Calu3 (cell line): ENCODE results near the gene ZAR1L. TPM values are rescaled to one million over a fixed set of nuclear protein-coding genes. Genes with fewer than 3 reads are reported as not detected.
A peak's percentile ranks its signal among the peaks of the same experiment; 100 is the strongest.

Experiments used
- BruUV-seq: library from RNA; stranded (reverse); fragments of 400-500 nt; replicated peaks from 2 replicates; lab custom pipeline; 2021; lab: Mats Ljungman, UMichigan
- CTCF ChIA-PET: fragments of 300-600 bp; sonication (Branson Sonifier 250); formaldehyde crosslinking; loops from one replicate; lab custom pipeline; 2022; ENCODE audit warnings: antibody characterized with exemption; lab: Charles Lee
- DNase-seq: peaks from one replicate; pipeline ENCODE4 v3.0.0; 2022
- H3K27ac Mint-ChIP-seq: one replicate; pipeline ENCODE4 v1.8.0; 2022; ENCODE audit warnings: mixed read lengths; ENCODE audit not compliant: unreplicated experiment
- H3K27me3 Mint-ChIP-seq: one replicate; pipeline ENCODE4 v1.8.0; 2022; ENCODE audit warnings: mixed read lengths; ENCODE audit not compliant: unreplicated experiment
- H3K36me3 Mint-ChIP-seq: one replicate; pipeline ENCODE4 v1.8.0; 2022; ENCODE audit warnings: mild to moderate bottlenecking, moderate library complexity, mixed read lengths; ENCODE audit not compliant: insufficient read depth, unreplicated experiment
- H3K4me1 Mint-ChIP-seq: one replicate; pipeline ENCODE4 v1.8.0; 2022; ENCODE audit warnings: mild to moderate bottlenecking, low read depth, mixed read lengths; ENCODE audit not compliant: unreplicated experiment
- H3K4me3 Mint-ChIP-seq: one replicate; pipeline ENCODE4 v1.8.0; 2022; ENCODE audit warnings: mild to moderate bottlenecking, low read depth, moderate library complexity, mixed read lengths; ENCODE audit not compliant: unreplicated experiment
- H3K9me3 Mint-ChIP-seq: one replicate; pipeline ENCODE4 v1.8.0; 2022; ENCODE audit warnings: low read depth, mixed read lengths; ENCODE audit not compliant: unreplicated experiment
- CTCF ChIP-seq: fragments of 200-600 bp; IDR thresholded peaks from one replicate; pipeline ENCODE4 v1.8.0; 2022; ENCODE audit warnings: antibody characterized with exemption; ENCODE audit not compliant: unreplicated experiment
- intact Hi-C: fragments of 100-400 bp; cut with micrococcal nuclease; formaldehyde crosslinking; loops from one replicate; pipeline ENCODE4 v1.10.0; 2022; ENCODE audit not compliant: unreplicated experiment
- total RNA-seq: library from RNA; stranded (reverse); gene quantifications from 2 replicates; pipeline ENCODE4 v1.2.3, GENCODE V29; 2022

The ZAR1L gene
- total RNA-seq, 1 experiment from 2014 or later, result not detected

- Mint-ChIP-seq H3K4me3 (no peak overlapping the region), H3K27ac (no peak overlapping the region), H3K27me3 (no peaks in the 10 kb centered on the region), H3K36me3 (no peaks in the 10 kb centered on the region), H3K9me3 (no peaks in the 10 kb centered on the region), H3K4me1 (no peaks in the 10 kb centered on the region)
- no peak for TF ChIP-seq CTCF
- CTCF ChIA-PET, result no interaction called here
- no peak for DNase-seq
- no TSS peak for BruUV-seq
- intact Hi-C loops, result no loop called here
These were observed 36.7 kb downstream of the ZAR1L start for GRCh38 chr13:32278426-32278825.

- no TSS peak for BruUV-seq
- no peaks in the 10 kb centered on the region for H3K27me3 Mint-ChIP-seq
- no peaks in the 10 kb centered on the region for H3K9me3 Mint-ChIP-seq
- H3K36me3 Mint-ChIP-seq, result no peaks in the 10 kb centered on the region
- TF ChIP-seq CTCF, result no peak
- DNase-seq, result no peak
- no peak overlapping the region for H3K4me3 Mint-ChIP-seq
- H3K4me1 Mint-ChIP-seq, result no peaks in the 10 kb centered on the region
- CTCF ChIA-PET, result no interaction called here
- H3K27ac Mint-ChIP-seq, result no peak overlapping the region
- intact Hi-C loops, result no loop called here
These were observed 37.3 kb downstream of the ZAR1L start for GRCh38 chr13:32277839-32278238.

GRCh38 chr13:32272021-32272683 is 43.0 kb downstream of the ZAR1L start:
- H3K4me1 Mint-ChIP-seq, result no peaks in the 10 kb centered on the region
- no peak overlapping the region for H3K4me3 Mint-ChIP-seq
- H3K27ac Mint-ChIP-seq, result no peak overlapping the region
- TF ChIP-seq CTCF, result no peak
- intact Hi-C loops, result no loop called here
- CTCF ChIA-PET, result no interaction called here
- DNase-seq, result no peak
- H3K27me3 Mint-ChIP-seq, result no peaks in the 10 kb centered on the region
- H3K36me3 Mint-ChIP-seq, result no peaks in the 10 kb centered on the region
- H3K9me3 Mint-ChIP-seq, result no peaks in the 10 kb centered on the region
- BruUV-seq, result no TSS peak

GRCh38 chr13:32267836-32268439 is 47.2 kb downstream of the ZAR1L start:
- Mint-ChIP-seq H3K4me3 (no peak overlapping the region), H3K36me3 (no peaks in the 10 kb centered on the region), H3K9me3 (no peaks in the 10 kb centered on the region), H3K27me3 (no peaks in the 10 kb centered on the region), H3K27ac (no peak overlapping the region), H3K4me1 (no peaks in the 10 kb centered on the region)
- intact Hi-C loops, result loop anchor here (2.0 kb wide), 1 partner anchor 43 kb away; no protein-coding TSS in a partner anchor
- TF ChIP-seq CTCF, result peak; percentile 81
- DNase-seq, result peak; percentile 68
- CTCF ChIA-PET, result interaction anchor here (0.6 to 0.9 kb wide), 2 partner anchors 15 to 914 kb away, joined by 3 read pairs; no protein-coding TSS in a partner anchor
- no TSS peak for BruUV-seq
